Mammary epithelial cell (primary cell): ENCODE data around the gene FHIT.

ENCODE experiments used
- CTCF ChIP-seq, 2 donors: IDR thresholded peaks in 1 of 2; conservative IDR thresholded peaks in 1 of 2; 2 replicates each; pipeline ENCODE4 v1.5.1; 2011 to 2012; ENCODE audit warnings: inconsistent platforms in 2 of 2, low read length in 2 of 2, mild to moderate bottlenecking in 2 of 2, control low read depth in 1 of 2, low read depth in 1 of 2; ENCODE audit not compliant: insufficient read depth in 1 of 2; ENCODE audit errors: extremely low read depth in 1 of 2
- EZH2 ChIP-seq: IDR thresholded peaks from 2 replicates; pipeline ENCODE4 v1.6.1; 2012; ENCODE audit warnings: low read length, inconsistent platforms, borderline replicate concordance

DNA sequence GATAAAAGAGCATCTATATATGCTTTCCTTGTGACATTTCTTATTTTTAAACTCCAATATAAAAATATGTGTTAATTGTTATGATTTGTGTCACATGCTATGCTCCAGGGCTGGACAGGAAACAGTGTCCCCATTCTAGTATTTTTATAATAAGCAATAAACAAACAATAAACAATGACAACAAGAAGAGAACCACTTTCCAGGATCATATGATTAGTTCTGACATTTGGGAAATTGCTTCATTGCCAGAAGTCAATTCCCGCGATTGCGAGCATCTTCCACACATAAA lies 260.9 kb downstream of the FHIT start:
- TF ChIP-seq CTCF (conservative IDR thresholded peaks at IDR 0.05 in 1 of 2, IDR thresholded peaks at IDR 0.05 in 1 of 2; ENCODE audit: extremely low read depth in 1 of 2, insufficient read depth in 1 of 2, low read depth in 1 of 2, low read length in 2 of 2): no peak
- TF ChIP-seq EZH2: no peak
